ENCODE results near the gene KATNAL1. TPM values are rescaled to one million over a fixed set of nuclear protein-coding genes. Genes with fewer than 3 reads are reported as not detected.

KATNAL1 gene
- total and polyA plus RNA-seq, 10 of the 15 experiments (the other 5 are each of a cell fraction or from before 2014, with no cell fraction given), result 6.5 to 18.7 (median 11.7) TPM

- ATAC-seq, result no peak
- CTCF ChIA-PET, result interaction anchor here (1.2 to 1.3 kb wide), 2 partner anchors 16 kb away, joined by 3 read pairs; no protein-coding TSS in a partner anchor
- Histone ChIP-seq H3K4me2 (ENCODE audit: control insufficient read depth, insufficient read depth) (no peak overlapping the region), H2AFZ (ENCODE audit: control insufficient read depth, low read depth, low read length) (no peak overlapping the region), H3K36me3 (ENCODE audit: control insufficient read depth in 2 of 2, insufficient read depth in 2 of 2, low read length in 1 of 2) (no peaks in the 10 kb centered on the region), H3K4me3 (no peak overlapping the region), H3K4me1 (ENCODE audit: control insufficient read depth, insufficient read depth, low read length) (no peaks in the 10 kb centered on the region), H3K9ac (ENCODE audit: control insufficient read depth, insufficient read depth, low read length) (no peak overlapping the region), H3K27me3 (replicated peaks in 1 of 2; ENCODE audit: control insufficient read depth in 2 of 2, insufficient read depth in 2 of 2, low read length in 1 of 2) (no peaks in the 10 kb centered on the region), H3K79me2 (ENCODE audit: control insufficient read depth, insufficient read depth, low read length) (no peaks in the 10 kb centered on the region), H3K27ac (ENCODE audit: control insufficient read depth, insufficient read depth) (no peak overlapping the region), H4K20me1 (ENCODE audit: control insufficient read depth, insufficient read depth) (no peaks in the 10 kb centered on the region), H3K9me3 (replicated peaks; ENCODE audit: control insufficient read depth, insufficient read depth, low read length) (no peaks in the 10 kb centered on the region)
- intact Hi-C loops (cut with micrococcal nuclease; ENCODE audit: unreplicated experiment) (no loop called here), in situ Hi-C loops (cut with MboI) (no loop called here)
- RAD21 ChIA-PET (ENCODE audit: unreplicated experiment), result no interaction called here
- no TSS peak for BruUV-seq (replicated peaks)
- POLR2A ChIA-PET, result interaction anchor here (0.6 kb wide), 1 partner anchor 15 kb away, joined by 5 read pairs; no protein-coding TSS in a partner anchor
- no peak for DNase-seq (ENCODE audit: low read depth, low spot score)
- no peak for FAIRE-seq
- TF ChIP-seq RUNX3 (IDR thresholded peaks at IDR 0.05; ENCODE audit: low read length) (peak; percentile 9; the same call in 1 of the 2 replicates), EZH2 (IDR thresholded peaks at IDR 0.05; ENCODE audit: borderline replicate concordance, control insufficient read depth, low read depth, low read length) (no peak), KLF5 (IDR thresholded peaks at IDR 0.05; ENCODE audit: partially characterized antibody) (no peak)
- 82% methylated on average over 5 of the region's 5 CpGs for WGBS (ENCODE audit: insufficient coverage, insufficient replicate concordance, low lambda C conversion rate, missing lambda C conversion rate)
- SMC1A ChIA-PET (ENCODE audit: uncharacterized antibody, unreplicated experiment), result no interaction called here
These were observed 12.3 kb upstream of the KATNAL1 start for GRCh38 chr13:30319655-30320054.

GRCh38 chr13:30319130-30319529 is 11.8 kb upstream of the KATNAL1 start:
- Histone ChIP-seq H3K4me3 (no peak overlapping the region), H3K9me3 (replicated peaks; ENCODE audit: control insufficient read depth, insufficient read depth, low read length) (no peaks in the 10 kb centered on the region), H2AFZ (ENCODE audit: control insufficient read depth, low read depth, low read length) (no peak overlapping the region), H3K27me3 (replicated peaks in 1 of 2; ENCODE audit: control insufficient read depth in 2 of 2, insufficient read depth in 2 of 2, low read length in 1 of 2) (no peaks in the 10 kb centered on the region), H3K9ac (ENCODE audit: control insufficient read depth, insufficient read depth, low read length) (no peak overlapping the region), H3K27ac (ENCODE audit: control insufficient read depth, insufficient read depth) (no peak overlapping the region), H3K4me2 (ENCODE audit: control insufficient read depth, insufficient read depth) (no peak overlapping the region), H3K36me3 (ENCODE audit: control insufficient read depth in 2 of 2, insufficient read depth in 2 of 2, low read length in 1 of 2) (no peaks in the 10 kb centered on the region), H3K4me1 (ENCODE audit: control insufficient read depth, insufficient read depth, low read length) (no peaks in the 10 kb centered on the region), H4K20me1 (ENCODE audit: control insufficient read depth, insufficient read depth) (no peaks in the 10 kb centered on the region), H3K79me2 (ENCODE audit: control insufficient read depth, insufficient read depth, low read length) (no peaks in the 10 kb centered on the region)
- ChIA-PET POLR2A (interaction anchor here (0.6 kb wide), 1 partner anchor 15 kb away, joined by 5 read pairs; no protein-coding TSS in a partner anchor), RAD21 (ENCODE audit: unreplicated experiment) (no interaction called here), SMC1A (ENCODE audit: uncharacterized antibody, unreplicated experiment) (interaction anchor here (0.7 to 1.1 kb wide), 2 partner anchors 66 to 307 kb away, joined by 3 read pairs; no protein-coding TSS in a partner anchor), CTCF (interaction anchor here (1.0 to 1.3 kb wide), 3 partner anchors 16 to 43 kb away, joined by 3 read pairs; no protein-coding TSS in a partner anchor)
- intact Hi-C loops (cut with micrococcal nuclease; ENCODE audit: unreplicated experiment) (no loop called here), in situ Hi-C loops (cut with MboI) (no loop called here)
- FAIRE-seq (no peak), ATAC-seq (no peak), DNase-seq (ENCODE audit: low read depth, low spot score) (no peak)
- BruUV-seq (replicated peaks), result no TSS peak
- 97% methylated on average over 4 of the region's 4 CpGs for WGBS (ENCODE audit: insufficient coverage, insufficient replicate concordance, low lambda C conversion rate, missing lambda C conversion rate)
- no peak for TF ChIP-seq IRF4 (IDR thresholded peaks at IDR 0.05; ENCODE audit: low read depth, low read length)
- TF ChIP-seq CUX1 (IDR thresholded peaks at IDR 0.05; ENCODE audit: insufficient replicate concordance, low read depth, low read length), result no peak
- no peak for TF ChIP-seq EED (IDR thresholded peaks at IDR 0.05; ENCODE audit: low read depth)
- no peak for TF ChIP-seq NBN (IDR thresholded peaks at IDR 0.05)
- no peak for TF ChIP-seq ZNF592 (IDR thresholded peaks at IDR 0.05)
- no peak for TF ChIP-seq ESRRA (IDR thresholded peaks at IDR 0.05; ENCODE audit: low read length)
